Inferior parietal cortex (tissue), 1 donor: ENCODE results near the gene RAB1A.
"Not testable (repeated sequence)": the region's sequence is repeated elsewhere in the genome, so short reads cannot be mapped to it uniquely, and the experiment has no call there.

Experiments used
- DNase-seq: peaks from one replicate; pipeline ENCODE4 v3.0.0-alpha.2; 2016; ENCODE audit errors: extremely low spot score

Gene RAB1A

DNA sequence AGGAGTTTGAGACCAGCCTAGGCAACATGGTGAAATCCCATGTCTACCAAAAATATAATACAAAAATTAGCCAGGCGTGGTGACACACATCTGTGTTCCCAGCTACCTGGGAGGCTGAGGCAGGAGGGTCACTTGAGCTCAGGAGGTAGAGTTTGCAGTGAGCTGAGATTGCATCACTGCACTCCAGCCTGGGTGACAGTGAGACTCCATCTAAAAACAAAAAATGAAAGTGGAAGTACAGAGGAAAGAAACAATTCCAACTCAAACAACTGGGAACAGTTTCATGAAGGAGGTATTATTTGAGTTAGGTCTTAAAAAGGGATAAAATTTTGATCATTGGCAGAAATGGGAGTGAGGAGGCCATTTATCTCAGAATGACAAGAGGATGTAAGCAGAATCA lies 6.3 kb upstream of the RAB1A start:
- no peak for DNase-seq

DNA sequence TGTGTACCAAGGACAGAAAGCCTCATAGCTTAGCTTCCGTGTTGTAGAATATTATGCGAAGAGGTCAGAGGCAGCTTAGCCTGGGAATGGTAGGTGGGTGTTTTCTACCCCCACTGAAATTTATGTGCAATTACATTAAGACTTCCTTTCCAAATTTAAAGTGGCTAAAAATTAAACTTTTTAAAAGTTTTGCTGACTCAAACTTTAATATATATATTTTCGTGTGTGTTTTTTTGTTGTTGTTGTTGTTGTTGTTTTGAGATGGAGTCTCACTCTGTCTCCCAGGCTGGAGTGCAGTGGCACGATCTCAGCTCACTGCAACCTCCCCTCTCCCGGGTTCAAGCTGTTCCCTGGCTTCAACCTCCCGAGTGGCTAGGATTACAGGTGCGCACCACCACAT lies 4.3 kb upstream of the RAB1A start:
- no peak for DNase-seq

DNA sequence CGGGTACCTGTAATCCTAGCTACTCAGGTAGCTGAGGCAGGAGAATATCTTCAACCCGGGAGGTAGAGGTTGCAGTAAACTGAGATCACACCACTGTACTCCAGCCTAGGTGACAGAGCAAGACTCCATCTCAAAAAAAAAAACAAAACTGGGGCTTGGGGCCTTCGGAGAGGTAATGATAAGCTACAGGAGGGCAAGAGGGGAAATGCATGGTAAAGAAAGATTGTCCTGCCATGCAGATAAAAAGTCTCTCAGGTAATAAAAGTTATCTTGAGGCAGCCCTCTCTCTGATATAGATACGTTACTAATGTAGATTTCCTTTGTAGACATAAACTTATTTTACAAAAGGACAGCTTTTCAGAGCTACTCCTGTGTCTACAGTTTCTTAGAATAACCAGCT lies 3.7 kb upstream of the RAB1A start:
- no peak for DNase-seq

DNA sequence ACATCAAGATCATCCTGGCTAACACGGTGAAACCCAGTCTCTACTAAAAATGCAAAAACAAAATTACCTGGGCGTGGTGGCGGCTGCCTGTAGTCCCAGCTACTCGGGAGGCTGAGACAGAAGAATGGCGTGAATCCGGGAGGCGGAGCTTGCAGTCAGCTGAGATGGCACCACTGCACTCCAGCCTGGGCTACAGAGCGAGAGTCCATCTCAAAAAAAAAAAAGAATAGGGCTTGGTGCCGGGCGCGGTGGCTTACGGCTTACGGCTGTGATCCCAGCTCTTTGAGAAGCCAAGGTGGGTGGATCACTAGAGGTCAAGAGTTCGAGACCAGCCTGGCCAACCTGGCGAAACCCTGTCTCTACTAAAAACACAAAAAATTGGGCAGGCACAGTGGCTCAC lies 3.0 kb upstream of the RAB1A start:
- not testable (repeated sequence) for DNase-seq

DNA sequence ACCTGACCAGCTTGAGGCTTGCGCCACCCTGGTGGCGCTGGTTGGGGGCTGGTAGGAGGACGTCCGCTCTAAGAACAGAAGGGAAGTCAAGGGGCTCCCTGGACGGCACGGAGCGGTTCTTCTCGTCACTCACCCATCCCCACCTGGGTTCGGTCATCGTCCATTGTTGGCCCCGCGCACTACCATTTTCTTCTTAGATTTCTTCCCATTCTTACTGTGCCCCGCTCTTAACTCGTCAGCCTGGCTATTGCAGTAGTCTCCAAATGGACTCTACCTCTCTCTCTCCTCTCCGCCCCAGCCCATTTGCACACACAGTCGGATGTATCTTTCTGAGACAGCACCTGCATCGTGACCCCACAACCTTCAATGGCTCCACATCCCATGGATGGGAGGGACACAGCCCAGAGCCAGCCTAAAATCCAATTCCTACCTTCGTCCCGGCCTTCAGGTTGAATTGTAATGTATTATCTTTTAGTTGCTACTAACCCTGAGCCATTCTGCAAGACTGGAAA lies 814 bp upstream of the RAB1A start:
- DNase-seq: peak; percentile 44

DNA sequence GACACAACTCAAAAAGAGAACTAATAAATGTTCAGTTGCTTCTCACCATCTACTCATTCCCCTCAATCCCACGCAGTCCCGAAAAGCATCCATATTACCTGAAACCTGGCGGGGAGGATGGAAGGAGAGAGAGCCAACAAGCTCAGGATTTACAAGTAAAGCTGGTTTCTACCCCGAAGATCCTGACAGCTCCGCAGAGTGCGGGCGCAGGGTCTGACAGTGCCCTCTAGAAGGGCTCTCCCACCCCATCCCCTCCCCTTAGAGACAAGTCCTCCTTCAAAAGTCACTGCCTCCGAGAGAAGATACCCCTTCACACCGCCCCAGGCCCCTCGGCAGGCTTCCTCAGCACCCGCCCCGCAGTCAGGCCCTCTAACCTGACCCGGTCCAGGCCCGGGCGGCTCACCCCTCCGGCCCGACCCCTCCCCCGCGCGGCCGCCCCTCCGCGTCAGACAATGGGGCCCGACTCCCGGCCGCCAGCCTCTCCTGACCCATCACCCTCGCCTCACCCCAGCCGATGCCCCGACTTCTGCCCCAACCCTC lies 550 bp downstream of the RAB1A start:
- DNase-seq: no peak

DNA sequence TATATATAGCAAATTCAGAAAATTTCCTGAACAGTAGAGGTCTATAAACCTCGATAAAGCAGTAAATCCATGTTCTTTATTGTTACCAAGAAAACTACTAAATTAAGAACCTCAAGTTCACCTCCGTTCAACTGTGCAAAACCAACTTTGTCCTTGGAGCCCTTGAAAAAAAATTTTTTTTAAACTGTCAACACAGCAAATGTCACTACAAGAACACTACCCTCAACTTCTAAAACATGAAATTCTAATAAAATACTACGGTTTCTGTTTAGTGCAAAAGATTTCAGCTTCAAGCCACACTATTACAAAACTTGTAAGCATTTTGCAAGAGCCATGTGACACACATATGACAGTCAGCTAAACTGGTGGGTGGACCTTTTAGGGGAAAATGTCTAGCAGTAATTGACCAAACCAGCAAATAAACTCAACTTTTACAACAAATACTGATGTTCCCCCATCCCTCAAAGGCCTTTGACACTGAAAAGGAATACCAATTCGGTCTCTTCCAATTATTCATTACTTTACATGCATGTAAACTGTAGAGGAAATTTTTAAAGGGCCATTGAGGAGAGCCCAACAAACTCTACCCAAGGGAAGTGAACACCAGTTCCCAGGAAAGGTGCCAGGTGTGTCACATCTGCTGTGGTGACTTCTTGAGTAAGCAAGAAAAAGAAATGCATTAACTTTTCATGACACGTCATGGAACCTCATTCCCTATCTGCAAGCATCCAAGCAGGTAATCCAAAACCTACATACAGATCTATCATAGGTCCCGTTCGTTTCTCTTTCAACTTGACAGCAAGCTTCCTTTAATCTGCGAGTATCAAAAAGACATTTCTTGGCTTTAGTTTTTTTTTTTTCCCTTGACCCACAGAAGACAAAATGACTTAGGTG lies 1.4 kb downstream of the RAB1A start:
- no peak for DNase-seq

DNA sequence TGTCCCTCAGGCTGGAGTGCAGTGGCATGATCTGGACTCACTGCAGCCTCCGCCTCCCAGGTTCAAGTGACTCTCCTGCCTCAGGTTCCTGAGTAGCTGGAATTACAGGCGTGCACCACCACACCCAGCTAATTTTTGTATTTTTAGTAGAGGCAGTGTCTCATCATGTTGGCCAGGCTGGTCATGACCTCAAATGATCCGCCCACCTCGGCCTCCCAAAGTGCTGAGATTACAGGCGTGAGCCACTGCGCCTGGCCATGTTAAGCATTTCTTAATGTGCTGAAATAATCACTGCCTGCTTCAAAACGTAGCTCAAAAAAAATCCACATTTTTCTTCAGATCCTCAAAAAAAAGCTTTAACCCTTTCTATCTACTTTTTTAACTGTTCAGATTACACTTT lies 4.4 kb downstream of the RAB1A start:
- not testable (repeated sequence) for DNase-seq

DNA sequence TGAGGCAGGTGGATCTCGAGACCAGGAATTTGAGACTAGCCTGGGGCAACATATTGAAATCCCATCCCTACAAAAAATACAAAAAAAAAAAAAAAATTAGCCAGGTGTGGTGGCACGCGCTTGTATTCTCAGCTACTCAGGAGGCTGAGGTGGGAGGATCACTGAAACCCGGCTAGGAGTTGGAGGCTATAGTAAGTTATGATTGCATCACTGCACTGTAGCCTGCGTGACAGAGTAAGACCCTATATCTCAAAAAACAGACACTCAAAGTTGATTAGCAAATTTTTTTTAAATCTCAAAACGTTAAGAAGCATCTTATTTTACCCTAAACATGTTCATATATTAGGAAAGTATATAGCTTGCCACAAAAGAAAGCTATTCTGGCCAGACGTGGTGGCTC lies 7.6 kb downstream of the RAB1A start:
- DNase-seq: no peak

DNA sequence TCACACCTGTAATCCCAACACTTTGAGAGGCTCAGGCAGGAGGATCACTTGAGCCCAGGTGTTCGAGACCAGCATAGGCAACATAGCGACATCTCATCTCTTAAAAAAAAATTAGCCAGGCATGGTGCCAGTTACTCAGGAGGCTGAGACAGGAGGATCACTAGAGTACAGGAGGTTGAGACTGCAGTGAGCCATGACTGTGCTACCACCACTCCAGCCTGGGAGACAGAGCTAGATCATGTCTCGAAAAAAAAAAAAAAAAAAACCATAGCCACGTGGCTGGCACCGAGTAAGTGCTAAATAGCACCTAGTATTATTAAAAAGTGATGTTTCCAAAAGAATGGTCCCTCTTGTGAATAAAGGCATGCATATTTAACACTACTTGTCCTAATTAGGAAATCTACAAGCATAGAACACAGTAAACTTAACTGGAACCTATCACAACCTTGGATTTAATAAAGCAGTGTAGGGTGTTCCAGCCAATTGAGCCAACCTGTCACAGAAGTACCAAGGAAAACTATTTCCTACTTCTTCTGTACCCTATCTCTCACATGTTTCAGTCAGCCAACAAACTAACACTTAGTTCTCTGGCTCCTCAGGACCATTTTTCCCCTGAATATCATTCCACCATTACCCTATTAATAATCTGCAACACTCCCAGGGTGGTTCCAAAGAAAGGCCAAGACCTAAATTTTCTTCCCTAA lies 8.8 kb downstream of the RAB1A start:
- no peak for DNase-seq

DNA sequence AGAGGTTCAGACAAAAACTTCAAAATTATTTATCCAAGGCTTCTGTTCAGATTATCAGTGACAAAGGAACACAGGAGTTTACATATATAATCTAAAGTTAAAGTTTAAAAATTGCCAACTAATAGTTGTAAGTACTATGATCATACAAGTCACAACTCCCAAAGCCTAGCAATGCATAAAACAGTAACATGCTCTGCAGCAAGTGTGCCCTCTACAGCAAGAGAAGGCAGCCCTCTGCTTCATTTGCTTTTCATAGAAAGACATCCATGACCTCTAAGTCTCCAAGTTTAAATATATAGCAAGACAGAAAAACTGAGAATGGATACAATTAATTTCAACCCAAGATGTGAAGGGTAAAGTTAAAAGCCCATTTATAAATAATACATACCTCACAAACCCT lies 13.3 kb downstream of the RAB1A start:
- DNase-seq: no peak

DNA sequence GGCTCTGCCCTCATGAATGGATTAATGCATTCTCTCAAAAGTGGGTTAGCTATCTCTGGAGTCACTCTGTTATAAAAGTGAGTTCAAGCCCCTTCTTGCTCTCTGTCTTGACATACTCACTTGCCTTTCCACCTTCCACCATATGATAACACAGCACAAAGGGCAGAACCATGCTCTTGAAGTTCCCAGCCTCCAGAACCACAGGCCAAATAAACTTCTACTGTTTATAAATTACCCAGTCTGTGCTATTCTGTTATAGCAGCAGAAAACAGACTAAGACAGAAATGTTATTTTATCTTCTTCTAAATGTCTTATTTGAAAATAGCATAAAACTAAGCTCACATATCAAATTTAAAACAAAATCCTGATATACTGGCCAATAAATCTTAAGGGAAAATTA lies 15.0 kb downstream of the RAB1A start:
- DNase-seq: no peak

DNA sequence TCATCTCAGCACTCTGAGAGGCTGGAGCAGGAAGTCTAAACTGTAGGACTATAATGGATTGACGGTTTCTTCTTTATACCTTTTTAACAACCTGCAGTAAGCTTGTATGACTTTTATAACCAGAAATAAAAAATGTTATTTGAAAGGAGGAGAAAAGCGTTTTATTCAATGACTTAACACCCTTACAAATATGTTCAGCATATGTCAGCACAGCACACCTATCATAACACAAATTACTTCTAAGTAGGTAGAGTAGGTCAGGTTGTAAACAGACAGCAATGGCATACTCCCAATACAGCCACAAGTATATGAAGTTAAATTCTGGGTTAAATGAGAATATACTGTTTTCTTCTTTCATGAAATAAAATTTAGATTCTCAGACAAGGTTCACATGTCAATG lies 16.1 kb downstream of the RAB1A start:
- no peak for DNase-seq

DNA sequence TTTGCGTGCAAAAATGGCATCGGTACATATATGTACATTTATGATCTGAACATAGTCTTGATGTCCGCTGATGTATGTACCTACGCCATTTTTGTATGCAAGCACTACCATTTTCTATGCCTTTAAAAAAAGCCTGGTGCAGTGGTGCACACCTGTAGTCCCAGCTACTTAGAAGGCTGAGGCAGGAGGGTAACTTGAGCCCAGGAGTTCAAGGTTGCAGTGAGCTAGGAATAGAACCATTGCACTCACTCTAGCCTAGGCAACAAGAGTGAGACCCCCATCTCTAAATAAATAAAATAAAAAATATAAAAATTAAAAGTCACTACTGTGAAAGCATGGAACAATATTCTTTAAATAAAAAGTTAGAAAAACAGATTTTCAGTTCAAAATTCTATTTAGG lies 16.7 kb downstream of the RAB1A start:
- DNase-seq: no peak

DNA sequence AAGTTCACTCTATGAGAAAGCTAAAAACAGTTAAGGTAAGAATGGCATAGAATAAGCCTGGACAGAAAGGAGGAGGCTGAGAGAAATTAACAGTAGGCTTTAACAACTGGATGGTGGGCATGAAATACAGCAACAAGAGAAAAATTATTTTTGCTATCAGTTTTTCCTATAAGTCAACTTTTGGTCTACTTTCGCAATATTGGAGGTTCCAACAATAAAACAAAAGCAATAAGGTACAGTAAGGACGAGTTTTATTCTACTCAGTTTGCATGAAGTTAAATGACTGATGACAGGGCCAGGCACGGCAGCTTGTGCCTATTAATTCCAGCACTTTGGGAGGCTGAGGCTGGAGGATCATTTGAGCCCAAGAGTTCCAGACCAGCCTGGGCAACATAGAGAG lies 17.3 kb downstream of the RAB1A start:
- no peak for DNase-seq

DNA sequence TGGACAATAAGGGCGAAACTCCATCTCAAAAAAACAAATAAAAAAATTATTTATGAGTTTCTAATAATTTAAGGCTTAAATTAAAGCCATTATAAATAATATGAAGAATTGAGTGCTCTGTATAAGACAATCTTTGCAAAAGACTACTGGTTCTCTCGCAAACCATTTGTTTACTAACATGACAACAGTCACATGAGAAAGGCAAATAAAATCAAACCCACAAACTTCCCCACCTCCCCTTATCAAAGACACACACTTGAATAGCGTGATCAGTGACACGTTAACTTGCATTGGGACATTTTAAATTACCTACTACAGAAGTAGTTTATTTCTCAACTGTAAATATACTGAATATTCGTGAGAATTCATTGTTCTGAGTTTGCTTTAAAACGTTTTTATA lies 21.1 kb downstream of the RAB1A start:
- DNase-seq: no peak

DNA sequence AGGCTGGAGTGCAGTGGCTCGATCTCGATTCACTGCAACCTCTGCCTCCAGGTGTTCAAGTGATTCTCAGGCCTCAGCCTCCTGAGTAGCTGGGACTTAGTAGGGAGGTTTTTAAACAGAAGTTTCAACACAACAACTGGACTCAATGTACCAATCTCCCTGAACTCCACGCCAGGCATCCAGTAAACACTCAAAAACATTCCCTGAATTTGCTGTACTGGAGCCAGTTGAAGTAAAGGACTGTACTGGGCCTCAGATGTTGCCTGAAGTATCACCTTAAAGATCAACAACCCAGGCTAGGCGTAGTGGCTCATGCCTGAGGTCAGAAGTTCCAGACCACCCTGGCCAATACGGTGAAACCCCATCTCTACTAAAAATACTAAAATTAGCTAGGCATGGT lies 22.4 kb downstream of the RAB1A start:
- DNase-seq: no peak

DNA sequence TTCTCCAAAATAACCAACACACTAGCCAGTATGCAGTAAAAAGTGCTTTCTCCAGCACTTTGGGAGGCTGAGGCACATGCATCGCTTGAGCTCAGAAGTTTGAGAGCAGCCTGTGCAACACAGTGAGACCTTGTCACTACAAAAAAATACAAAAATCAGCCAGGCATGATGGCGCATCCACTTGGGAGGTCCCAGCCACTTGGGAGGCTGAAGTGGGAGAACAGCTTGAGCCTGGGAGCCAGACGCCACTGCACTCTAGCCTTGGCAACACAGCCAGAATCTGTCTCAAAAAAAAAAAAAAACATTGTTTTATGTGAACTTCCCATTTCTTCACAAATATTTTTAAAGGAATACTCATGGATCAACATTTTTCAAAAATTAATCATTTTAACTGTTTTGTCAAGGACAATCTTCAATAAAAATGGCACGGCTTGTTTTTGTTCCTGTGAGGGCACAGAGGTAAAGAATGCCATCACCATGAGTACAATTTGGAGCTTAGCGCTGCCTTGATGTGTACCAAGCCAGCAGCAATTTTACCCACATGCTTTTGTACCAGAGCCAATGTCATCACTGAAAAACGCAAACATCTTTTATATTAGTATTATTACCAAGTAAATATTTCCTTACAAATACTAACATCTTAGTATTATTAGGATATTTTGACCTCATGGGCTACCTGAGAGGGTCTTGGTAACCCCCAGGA lies 26.7 kb downstream of the RAB1A start:
- DNase-seq: no peak

DNA sequence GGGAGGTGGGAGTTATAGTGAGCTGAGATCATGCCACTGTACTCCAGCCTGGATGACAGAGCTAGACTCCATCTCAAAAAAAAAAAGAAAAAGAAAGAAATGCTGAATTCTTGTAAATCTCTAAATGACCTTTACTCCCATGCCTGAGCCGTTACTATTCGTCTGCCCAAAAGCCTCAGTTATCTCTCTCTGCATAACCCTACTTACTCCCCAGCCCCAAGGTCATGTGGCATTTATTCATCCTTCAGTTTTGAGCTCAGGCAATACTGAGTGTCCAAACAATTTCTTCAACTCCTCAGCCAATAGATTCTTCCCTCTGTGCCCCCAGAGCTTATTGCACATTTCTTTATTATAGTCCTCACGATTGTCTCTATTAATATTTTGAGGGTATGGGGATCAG lies 28.8 kb downstream of the RAB1A start:
- DNase-seq: no peak

DNA sequence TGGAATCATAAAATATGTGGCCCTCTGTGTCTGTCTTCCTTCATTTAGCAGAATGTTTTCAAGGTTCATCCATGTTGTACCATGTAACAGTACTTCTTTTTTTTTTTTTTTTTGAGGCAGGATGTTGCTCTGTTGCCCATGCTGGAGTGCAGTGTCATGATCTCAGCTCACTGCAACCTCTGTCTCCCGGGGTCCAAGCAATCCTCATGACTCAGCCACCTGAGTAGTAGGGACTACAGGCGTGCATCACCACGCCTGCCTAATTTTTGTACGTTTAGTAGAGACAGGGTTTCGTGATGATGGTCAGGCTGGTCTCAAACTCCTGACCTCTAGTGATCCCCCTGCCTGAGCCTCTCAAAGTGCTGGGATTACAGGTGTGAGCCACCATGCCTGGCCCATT lies 31.2 kb downstream of the RAB1A start:
- DNase-seq: no peak

DNA sequence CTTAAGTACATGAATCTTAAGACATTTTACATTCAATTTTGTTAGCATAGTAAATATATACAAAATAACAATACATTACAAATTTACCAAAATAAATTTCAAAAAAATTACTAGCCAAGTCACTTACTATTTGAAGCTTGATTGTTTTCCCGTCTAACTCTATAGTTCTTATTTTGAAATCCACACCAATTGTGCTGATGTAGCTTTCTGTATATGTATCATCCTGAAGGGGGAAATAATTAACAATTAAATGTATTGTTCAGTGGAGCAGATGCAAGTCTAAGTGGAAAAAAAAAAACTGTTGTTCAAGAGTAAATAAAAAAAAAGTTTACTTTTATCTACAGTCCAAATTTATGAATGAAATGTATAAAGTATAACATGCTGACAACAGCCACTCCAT lies 32.1 kb downstream of the RAB1A start:
- DNase-seq: no peak

DNA sequence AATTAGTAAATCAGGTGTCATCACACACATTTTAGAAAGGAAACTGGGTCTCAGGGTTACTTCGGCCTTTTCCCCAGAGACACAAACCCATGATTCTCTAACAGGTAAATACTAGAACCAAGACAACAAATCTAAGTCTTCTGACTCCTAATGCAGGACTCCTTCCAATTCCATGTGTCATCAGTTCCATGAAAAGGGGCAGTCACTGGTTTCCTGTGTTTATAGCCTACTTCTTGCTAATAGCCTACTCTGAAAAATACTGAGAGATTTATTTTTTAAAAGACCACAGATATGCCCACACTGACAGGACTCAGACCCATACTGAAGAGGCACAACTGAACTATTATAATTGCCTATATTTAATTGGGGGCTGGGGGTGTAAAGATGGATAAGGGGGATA lies 33.0 kb downstream of the RAB1A start:
- DNase-seq: no peak
